MCF 10A (cell line): ENCODE data around the gene CEP85L. TPM values are rescaled to one million over a fixed set of nuclear protein-coding genes. Genes with fewer than 3 reads are reported as not detected.

Source experiments
- BruUV-seq: library from RNA; stranded (reverse); fragments of 400-500 nt; replicated peaks from 2 replicates; lab custom pipeline; 2021; lab: Mats Ljungman, UMichigan
- CTCF ChIA-PET: fragments of 300-600 bp; sonication (Branson Sonifier 250); formaldehyde crosslinking; extraction: SDS; loops from one replicate; lab custom pipeline; 2021; ENCODE audit warnings: antibody characterized with exemption, inconsistent platforms; lab: Yijun Ruan, JAX
- POLR2A ChIA-PET: fragments of 300-600, 350-650 bp; sonication (Branson Sonifier 250); formaldehyde crosslinking; extraction: SDS; loops from one replicate; lab custom pipeline; 2020; ENCODE audit warnings: antibody characterized with exemption, inconsistent platforms; lab: Yijun Ruan, JAX
- DNase-seq: peaks from one replicate; pipeline ENCODE4 v3.0.0-alpha.2; 2018; ENCODE audit not compliant: unreplicated experiment
- H3K27ac Mint-ChIP-seq: one replicate; pipeline ENCODE4 v1.8.0; 2022; ENCODE audit warnings: mild to moderate bottlenecking, low read depth, mixed read lengths; ENCODE audit not compliant: unreplicated experiment
- H3K27me3 Mint-ChIP-seq: one replicate; pipeline ENCODE4 v1.8.0; 2022; ENCODE audit warnings: mixed read lengths; ENCODE audit not compliant: insufficient read depth, unreplicated experiment
- H3K36me3 Mint-ChIP-seq: one replicate; pipeline ENCODE4 v1.8.0; 2022; ENCODE audit warnings: mild to moderate bottlenecking, moderate library complexity, mixed read lengths; ENCODE audit not compliant: insufficient read depth, unreplicated experiment
- H3K4me1 Mint-ChIP-seq: one replicate; pipeline ENCODE4 v1.8.0; 2022; ENCODE audit warnings: mixed read lengths; ENCODE audit not compliant: insufficient read depth, unreplicated experiment
- H3K4me3 Mint-ChIP-seq: one replicate; pipeline ENCODE4 v1.8.0; 2022; ENCODE audit warnings: mild to moderate bottlenecking, moderate library complexity, mixed read lengths; ENCODE audit not compliant: unreplicated experiment
- H3K9me3 Mint-ChIP-seq: one replicate; pipeline ENCODE4 v1.8.0; 2022; ENCODE audit warnings: mixed read lengths; ENCODE audit not compliant: unreplicated experiment
- intact Hi-C: fragments of 100-400 bp; cut with micrococcal nuclease; formaldehyde crosslinking; loops from 2 replicates; pipeline ENCODE4 v1.14.1; 2022
- total RNA-seq: library from RNA; stranded (reverse); gene quantifications from 2 replicates; pipeline ENCODE4 v1.2.3, GENCODE V29; 2022
- TF ChIP-seq, protein P1 (sequence below): fragments of 200-600 bp; IDR thresholded peaks from one replicate; pipeline ENCODE4 v1.8.0; 2022; ENCODE audit warnings: antibody characterized with exemption, mild to moderate bottlenecking; ENCODE audit not compliant: unreplicated experiment

CEP85L gene
- total RNA-seq, 1 experiment from 2014 or later, result 8.4 TPM

GRCh38 chr6:118584911-118585310, 66.5 kb downstream of the CEP85L start:
- no TSS peak for BruUV-seq
- Mint-ChIP-seq H3K36me3 (peaks cover 6% of the 10 kb centered on the region), H3K4me1 (peaks cover 16% of the 10 kb centered on the region), H3K27me3 (no peaks in the 10 kb centered on the region), H3K27ac (no peak overlapping the region), H3K4me3 (no peak overlapping the region), H3K9me3 (no peaks in the 10 kb centered on the region)
- ChIA-PET POLR2A (interaction anchor here (1.1 kb wide), 1 partner anchor 10 kb away, joined by 3 read pairs; no protein-coding TSS in a partner anchor), CTCF (interaction anchor here (0.6 to 0.9 kb wide), 4 partner anchors 32 to 298 kb away, joined by 3 read pairs; no protein-coding TSS in a partner anchor)
- intact Hi-C loops, result loop anchor here (10.0 kb wide), 1 partner anchor 310 kb away; the partner anchor contains the start of gene ASF1A
- TF ChIP-seq, protein P1, sequence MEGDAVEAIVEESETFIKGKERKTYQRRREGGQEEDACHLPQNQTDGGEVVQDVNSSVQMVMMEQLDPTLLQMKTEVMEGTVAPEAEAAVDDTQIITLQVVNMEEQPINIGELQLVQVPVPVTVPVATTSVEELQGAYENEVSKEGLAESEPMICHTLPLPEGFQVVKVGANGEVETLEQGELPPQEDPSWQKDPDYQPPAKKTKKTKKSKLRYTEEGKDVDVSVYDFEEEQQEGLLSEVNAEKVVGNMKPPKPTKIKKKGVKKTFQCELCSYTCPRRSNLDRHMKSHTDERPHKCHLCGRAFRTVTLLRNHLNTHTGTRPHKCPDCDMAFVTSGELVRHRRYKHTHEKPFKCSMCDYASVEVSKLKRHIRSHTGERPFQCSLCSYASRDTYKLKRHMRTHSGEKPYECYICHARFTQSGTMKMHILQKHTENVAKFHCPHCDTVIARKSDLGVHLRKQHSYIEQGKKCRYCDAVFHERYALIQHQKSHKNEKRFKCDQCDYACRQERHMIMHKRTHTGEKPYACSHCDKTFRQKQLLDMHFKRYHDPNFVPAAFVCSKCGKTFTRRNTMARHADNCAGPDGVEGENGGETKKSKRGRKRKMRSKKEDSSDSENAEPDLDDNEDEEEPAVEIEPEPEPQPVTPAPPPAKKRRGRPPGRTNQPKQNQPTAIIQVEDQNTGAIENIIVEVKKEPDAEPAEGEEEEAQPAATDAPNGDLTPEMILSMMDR, result no peak
- no peak for DNase-seq

DNA sequence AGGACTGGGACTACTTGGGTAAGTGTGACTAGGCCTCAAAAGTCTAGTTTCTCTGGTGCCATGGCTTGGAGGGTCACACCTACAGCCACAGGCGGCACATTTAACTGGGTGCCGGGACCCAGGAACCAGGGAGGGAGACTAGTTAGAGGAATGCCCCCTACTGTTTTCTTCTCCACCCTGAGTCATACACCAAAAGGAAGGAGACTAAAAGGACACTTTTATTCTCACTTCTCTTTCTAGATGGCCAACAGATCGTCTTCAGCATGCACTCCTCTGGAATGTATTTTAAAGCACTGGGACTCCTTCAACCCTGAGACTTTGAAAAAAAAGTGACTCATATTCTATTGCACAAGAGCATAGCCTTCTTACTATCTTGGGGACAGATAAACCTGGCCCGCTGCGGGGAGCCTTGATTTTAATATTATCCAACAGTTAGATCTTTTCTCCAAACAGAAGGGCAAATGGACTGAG, 69.9 kb downstream of the CEP85L start:
- peaks cover 5% of the 10 kb centered on the region for H3K9me3 Mint-ChIP-seq

DNA sequence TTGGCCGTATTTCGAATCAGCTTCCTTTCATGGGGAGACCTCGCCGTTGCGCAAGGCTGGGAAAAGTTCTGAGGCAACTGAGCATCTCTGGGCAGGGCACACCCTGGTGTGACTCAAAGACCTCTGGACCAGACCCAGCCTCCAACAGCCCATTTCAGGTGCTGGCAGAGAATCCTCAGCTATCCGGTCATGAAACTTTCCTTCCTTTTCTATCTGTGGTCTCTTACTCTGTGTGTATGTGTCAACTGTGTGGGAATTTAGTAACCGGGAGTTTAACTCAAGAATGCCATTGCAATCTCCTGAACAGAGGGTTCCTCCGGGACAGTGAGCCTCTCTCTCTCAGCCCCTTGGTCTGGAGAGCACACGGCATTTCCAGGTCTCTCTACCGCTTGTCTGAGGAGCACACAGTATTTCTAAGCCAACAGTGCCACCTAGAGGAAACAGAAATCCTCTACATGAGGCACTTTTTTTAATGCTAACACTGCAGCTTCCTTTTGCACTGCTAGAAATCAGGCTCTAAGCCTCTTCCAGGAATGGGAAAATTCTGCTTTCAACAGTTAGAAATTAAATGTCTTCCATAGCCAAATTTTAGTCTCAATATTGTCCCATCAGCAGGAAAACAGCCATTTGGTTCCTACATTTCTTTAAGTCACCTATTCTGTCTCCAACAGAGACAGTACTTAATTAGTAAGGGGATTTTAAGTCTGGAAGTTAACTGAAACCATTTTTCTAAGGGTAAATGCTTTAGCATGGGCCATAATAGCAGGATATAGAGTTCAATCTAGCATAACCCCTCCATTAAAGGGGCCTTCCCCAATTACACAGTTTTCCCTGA, 70.6 kb downstream of the CEP85L start:
- no TSS peak for BruUV-seq
- TF ChIP-seq, protein P1, result peak; percentile 68
- intact Hi-C loops, result loop anchor here (1.0 to 10.0 kb wide), 7 partner anchors 38 to 607 kb away; partner anchors contain the start of gene ASF1A
- Mint-ChIP-seq H3K4me3 (peak overlapping the region; percentile 71), H3K4me1 (peaks cover 16% of the 10 kb centered on the region), H3K36me3 (peaks cover 6% of the 10 kb centered on the region), H3K9me3 (peaks cover 5% of the 10 kb centered on the region), H3K27me3 (no peaks in the 10 kb centered on the region), H3K27ac (peak overlapping the region; percentile 29)
- ChIA-PET CTCF (interaction anchor here (0.5 to 4.1 kb wide), 38 partner anchors 9 to 972 kb away, joined by 3 to 29 read pairs (median 4); no protein-coding TSS in a partner anchor), POLR2A (interaction anchor here (0.5 to 1.3 kb wide), 6 partner anchors 16 to 315 kb away, joined by 3 to 6 read pairs (median 3); no protein-coding TSS in a partner anchor)
- DNase-seq, result peak; percentile 94

More for the DNA sequence above, 69.9 kb downstream of the CEP85L start:
- peak; percentile 74 for DNase-seq
- CTCF ChIA-PET, result interaction anchor here (0.6 to 4.1 kb wide), 13 partner anchors 9 to 741 kb away, joined by 3 to 29 read pairs (median 5); no protein-coding TSS in a partner anchor
- TF ChIP-seq, protein P1, result no peak
- no peak overlapping the region for H3K27ac Mint-ChIP-seq
- H3K27me3 Mint-ChIP-seq, result no peaks in the 10 kb centered on the region
- no peak overlapping the region for H3K4me3 Mint-ChIP-seq
- intact Hi-C loops, result loop anchor here (1.0 to 10.0 kb wide), 4 partner anchors 37 to 313 kb away; partner anchors contain the start of gene ASF1A
- POLR2A ChIA-PET, result interaction anchor here (0.6 to 1.3 kb wide), 2 partner anchors 72 to 298 kb away, joined by 3 to 6 read pairs; no protein-coding TSS in a partner anchor
- no TSS peak for BruUV-seq
- H3K4me1 Mint-ChIP-seq, result peaks cover 16% of the 10 kb centered on the region
- H3K36me3 Mint-ChIP-seq, result peaks cover 6% of the 10 kb centered on the region
